PFSK-1 (cell line): ENCODE data around the gene KRTAP6-3.

ENCODE experiments used
- FOXP2 ChIP-seq: optimal IDR thresholded peaks from 2 replicates; pipeline ENCODE3; 2011; ENCODE audit warnings: borderline replicate concordance, control low read depth, inconsistent platforms; ENCODE audit not compliant: insufficient read depth; ENCODE audit errors: extremely low read length, extremely low read depth
- POLR2AphosphoS5 ChIP-seq: IDR thresholded peaks from 2 replicates; pipeline ENCODE4 v1.6.1; 2012; ENCODE audit warnings: low read depth, mild to moderate bottlenecking, control low read depth, low read length, moderate library complexity
- SIN3A ChIP-seq: IDR thresholded peaks from 2 replicates; pipeline ENCODE4 v1.6.1; 2012; ENCODE audit warnings: mild to moderate bottlenecking, low read length, moderate library complexity, borderline replicate concordance; ENCODE audit not compliant: insufficient read depth
- TAF1 ChIP-seq: IDR thresholded peaks from 2 replicates; pipeline ENCODE4 v1.6.1; 2012; ENCODE audit warnings: low read length, control low read depth, borderline replicate concordance; ENCODE audit not compliant: insufficient read depth
- TF ChIP-seq, protein P1 (sequence below), 2 experiments: IDR thresholded peaks; 2 replicates each; pipeline versions ENCODE4 v1.6.1 to v1.8.0; 2011 to 2012; ENCODE audit warnings: low read depth in 2 of 2, low read length in 2 of 2, control low read depth in 1 of 2, inconsistent platforms in 1 of 2, mild to moderate bottlenecking in 1 of 2, moderate library complexity in 1 of 2; ENCODE audit not compliant: insufficient read depth in 1 of 2

KRTAP6-3 gene

DNA sequence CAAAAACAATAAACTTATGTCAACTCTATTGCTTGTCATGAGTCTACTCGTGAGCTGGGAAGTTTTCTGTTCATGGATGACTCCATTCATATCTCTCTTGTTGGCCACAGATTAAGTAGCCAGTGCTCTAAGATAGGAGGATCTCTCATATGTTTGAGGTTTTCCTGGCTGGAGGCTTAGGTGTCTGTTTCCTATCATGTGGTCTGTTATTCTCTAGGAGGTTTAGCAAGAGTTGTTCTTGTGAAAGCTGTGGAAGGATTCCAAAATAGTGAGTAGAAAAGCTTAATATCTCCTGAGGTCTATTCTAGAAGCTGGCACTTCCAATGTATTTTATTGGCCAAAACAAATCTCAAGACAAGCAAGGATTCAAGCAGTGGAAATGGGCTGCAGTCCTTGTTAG, 37.0 kb downstream of the KRTAP6-3 start:
- TF ChIP-seq TAF1 (no peak), POLR2AphosphoS5 (no peak), SIN3A (no peak), FOXP2 (no peak)
- TF ChIP-seq, protein P1, sequence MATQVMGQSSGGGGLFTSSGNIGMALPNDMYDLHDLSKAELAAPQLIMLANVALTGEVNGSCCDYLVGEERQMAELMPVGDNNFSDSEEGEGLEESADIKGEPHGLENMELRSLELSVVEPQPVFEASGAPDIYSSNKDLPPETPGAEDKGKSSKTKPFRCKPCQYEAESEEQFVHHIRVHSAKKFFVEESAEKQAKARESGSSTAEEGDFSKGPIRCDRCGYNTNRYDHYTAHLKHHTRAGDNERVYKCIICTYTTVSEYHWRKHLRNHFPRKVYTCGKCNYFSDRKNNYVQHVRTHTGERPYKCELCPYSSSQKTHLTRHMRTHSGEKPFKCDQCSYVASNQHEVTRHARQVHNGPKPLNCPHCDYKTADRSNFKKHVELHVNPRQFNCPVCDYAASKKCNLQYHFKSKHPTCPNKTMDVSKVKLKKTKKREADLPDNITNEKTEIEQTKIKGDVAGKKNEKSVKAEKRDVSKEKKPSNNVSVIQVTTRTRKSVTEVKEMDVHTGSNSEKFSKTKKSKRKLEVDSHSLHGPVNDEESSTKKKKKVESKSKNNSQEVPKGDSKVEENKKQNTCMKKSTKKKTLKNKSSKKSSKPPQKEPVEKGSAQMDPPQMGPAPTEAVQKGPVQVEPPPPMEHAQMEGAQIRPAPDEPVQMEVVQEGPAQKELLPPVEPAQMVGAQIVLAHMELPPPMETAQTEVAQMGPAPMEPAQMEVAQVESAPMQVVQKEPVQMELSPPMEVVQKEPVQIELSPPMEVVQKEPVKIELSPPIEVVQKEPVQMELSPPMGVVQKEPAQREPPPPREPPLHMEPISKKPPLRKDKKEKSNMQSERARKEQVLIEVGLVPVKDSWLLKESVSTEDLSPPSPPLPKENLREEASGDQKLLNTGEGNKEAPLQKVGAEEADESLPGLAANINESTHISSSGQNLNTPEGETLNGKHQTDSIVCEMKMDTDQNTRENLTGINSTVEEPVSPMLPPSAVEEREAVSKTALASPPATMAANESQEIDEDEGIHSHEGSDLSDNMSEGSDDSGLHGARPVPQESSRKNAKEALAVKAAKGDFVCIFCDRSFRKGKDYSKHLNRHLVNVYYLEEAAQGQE (IDR thresholded peaks at IDR 0.05; ENCODE audit: insufficient read depth in 1 of 2, low read depth in 2 of 2, low read length in 2 of 2): no peak

DNA sequence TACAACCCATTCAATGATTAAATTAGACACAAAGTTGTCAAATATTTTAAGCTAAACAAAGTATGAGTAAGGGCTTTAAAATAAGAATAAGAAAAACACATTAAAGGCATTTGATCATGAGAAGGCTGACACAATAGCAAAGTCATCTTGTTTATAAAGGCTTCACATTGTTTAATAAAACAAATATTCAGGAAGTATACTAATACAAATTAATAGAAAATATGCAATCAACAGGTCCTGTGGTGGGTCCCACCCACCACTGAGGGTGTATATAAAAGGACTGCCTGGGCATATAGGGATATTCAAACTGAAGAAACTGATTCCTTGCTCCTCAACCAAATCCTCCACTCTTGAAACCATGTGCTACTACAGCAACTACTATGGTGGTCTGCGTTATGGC, 42.7 kb downstream of the KRTAP6-3 start, which contains the start of gene KRTAP20-2:
KRTAP20-2 (plus strand) TSS at position 301 of the 400 bp plus-strand sequence; CDS start at position 359, 58 bp downstream.
- no peak for TF ChIP-seq FOXP2

- TF ChIP-seq TAF1: no peak
- no peak for TF ChIP-seq SIN3A
- no peak for TF ChIP-seq POLR2AphosphoS5
Observed at GRCh38 chr21:30638686-30639085, 46.4 kb downstream of the KRTAP6-3 start.

DNA sequence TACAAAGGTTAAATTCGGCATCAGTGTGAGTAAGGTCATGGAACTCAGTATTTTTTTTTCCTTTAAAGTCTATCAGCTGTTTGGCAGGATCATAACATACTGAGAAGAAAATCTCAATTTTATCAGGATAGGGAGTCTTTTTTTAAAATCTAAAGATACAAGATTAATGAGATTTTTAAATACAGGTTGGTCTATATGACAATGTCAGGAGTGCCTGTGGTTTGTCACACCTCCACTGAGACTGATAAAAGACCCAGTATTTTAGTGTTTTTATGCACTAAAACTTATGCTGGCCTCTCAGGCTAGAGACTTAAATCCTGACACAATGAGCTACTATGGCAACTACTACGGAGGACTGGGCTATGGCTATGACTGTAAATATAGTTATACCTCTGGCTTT, 50.3 kb downstream of the KRTAP6-3 start, which contains the start of gene KRTAP20-3:
KRTAP20-3 (plus strand) TSS at position 301 of the 400 bp plus-strand sequence.
- TF ChIP-seq, protein P1 (IDR thresholded peaks at IDR 0.05; ENCODE audit: insufficient read depth in 1 of 2, low read depth in 2 of 2, low read length in 2 of 2): no peak
- TF ChIP-seq FOXP2: no peak
- no peak for TF ChIP-seq SIN3A
- TF ChIP-seq POLR2AphosphoS5: no peak
